MCF 10A (cell line): ENCODE data around the gene NR5A2. TPM values are rescaled to one million over a fixed set of nuclear protein-coding genes. Genes with fewer than 3 reads are reported as not detected.

Experiments used
- BruUV-seq: library from RNA; stranded (reverse); fragments of 400-500 nt; replicated peaks from 2 replicates; lab custom pipeline; 2021; lab: Mats Ljungman, UMichigan
- CTCF ChIA-PET: fragments of 300-600 bp; sonication (Branson Sonifier 250); formaldehyde crosslinking; extraction: SDS; loops from one replicate; lab custom pipeline; 2021; ENCODE audit warnings: antibody characterized with exemption, inconsistent platforms; lab: Yijun Ruan, JAX
- POLR2A ChIA-PET: fragments of 300-600, 350-650 bp; sonication (Branson Sonifier 250); formaldehyde crosslinking; extraction: SDS; loops from one replicate; lab custom pipeline; 2020; ENCODE audit warnings: antibody characterized with exemption, inconsistent platforms; lab: Yijun Ruan, JAX
- DNase-seq: peaks from one replicate; pipeline ENCODE4 v3.0.0-alpha.2; 2018; ENCODE audit not compliant: unreplicated experiment
- H3K27ac Mint-ChIP-seq: one replicate; pipeline ENCODE4 v1.8.0; 2022; ENCODE audit warnings: mild to moderate bottlenecking, low read depth, mixed read lengths; ENCODE audit not compliant: unreplicated experiment
- H3K27me3 Mint-ChIP-seq: one replicate; pipeline ENCODE4 v1.8.0; 2022; ENCODE audit warnings: mixed read lengths; ENCODE audit not compliant: insufficient read depth, unreplicated experiment
- H3K36me3 Mint-ChIP-seq: one replicate; pipeline ENCODE4 v1.8.0; 2022; ENCODE audit warnings: mild to moderate bottlenecking, moderate library complexity, mixed read lengths; ENCODE audit not compliant: insufficient read depth, unreplicated experiment
- H3K4me1 Mint-ChIP-seq: one replicate; pipeline ENCODE4 v1.8.0; 2022; ENCODE audit warnings: mixed read lengths; ENCODE audit not compliant: insufficient read depth, unreplicated experiment
- H3K4me3 Mint-ChIP-seq: one replicate; pipeline ENCODE4 v1.8.0; 2022; ENCODE audit warnings: mild to moderate bottlenecking, moderate library complexity, mixed read lengths; ENCODE audit not compliant: unreplicated experiment
- H3K9me3 Mint-ChIP-seq: one replicate; pipeline ENCODE4 v1.8.0; 2022; ENCODE audit warnings: mixed read lengths; ENCODE audit not compliant: unreplicated experiment
- CTCF ChIP-seq: fragments of 200-600 bp; IDR thresholded peaks from one replicate; pipeline ENCODE4 v1.8.0; 2022; ENCODE audit warnings: antibody characterized with exemption, mild to moderate bottlenecking; ENCODE audit not compliant: unreplicated experiment
- intact Hi-C: fragments of 100-400 bp; cut with micrococcal nuclease; formaldehyde crosslinking; loops from 2 replicates; pipeline ENCODE4 v1.14.1; 2022
- total RNA-seq: library from RNA; stranded (reverse); gene quantifications from 2 replicates; pipeline ENCODE4 v1.2.3, GENCODE V29; 2022

The NR5A2 gene
- total RNA-seq, 1 experiment from 2014 or later = 0.09 TPM

- CTCF ChIA-PET = interaction anchor here (0.6 to 2.3 kb wide), 3 partner anchors 39 to 494 kb away, joined by 3 to 6 read pairs (median 4); no protein-coding TSS in a partner anchor
- H3K27me3 Mint-ChIP-seq = no peaks in the 10 kb centered on the region
- intact Hi-C loops = no loop called here
These were observed 151.7 kb downstream of the NR5A2 start for GRCh38 chr1:200179126-200179780.

GRCh38 chr1:200179781-200180160 is 152.3 kb downstream of the NR5A2 start:
- no peaks in the 10 kb centered on the region for H3K9me3 Mint-ChIP-seq
- no peaks in the 10 kb centered on the region for H3K27me3 Mint-ChIP-seq
- CTCF ChIA-PET = interaction anchor here (0.6 to 2.3 kb wide), 2 partner anchors 40 to 495 kb away, joined by 4 to 6 read pairs; no protein-coding TSS in a partner anchor
- POLR2A ChIA-PET = no interaction called here
- no peaks in the 10 kb centered on the region for H3K36me3 Mint-ChIP-seq
- DNase-seq = no peak
- H3K4me3 Mint-ChIP-seq = no peak overlapping the region
- TF ChIP-seq CTCF = no peak
- intact Hi-C loops = loop anchor here (1.0 kb wide), 1 partner anchor 495 kb away; no protein-coding TSS in a partner anchor
- no peak overlapping the region for H3K27ac Mint-ChIP-seq
- no TSS peak for BruUV-seq
- H3K4me1 Mint-ChIP-seq = peaks cover 43% of the 10 kb centered on the region

More at GRCh38 chr1:200179126-200179780, 151.7 kb downstream of the NR5A2 start:
- POLR2A ChIA-PET = no interaction called here
- no peak for TF ChIP-seq CTCF
- peaks cover 38% of the 10 kb centered on the region for H3K4me1 Mint-ChIP-seq
- H3K36me3 Mint-ChIP-seq = no peaks in the 10 kb centered on the region
- H3K9me3 Mint-ChIP-seq = no peaks in the 10 kb centered on the region
- peak; percentile 19 for DNase-seq
- no TSS peak for BruUV-seq
- no peak overlapping the region for H3K4me3 Mint-ChIP-seq
- no peak overlapping the region for H3K27ac Mint-ChIP-seq

GRCh38 chr1:200180821-200181220 is 153.3 kb downstream of the NR5A2 start:
- TF ChIP-seq CTCF = peak; percentile 27
- Mint-ChIP-seq H3K27me3 (no peaks in the 10 kb centered on the region), H3K4me3 (no peak overlapping the region), H3K27ac (no peak overlapping the region), H3K9me3 (no peaks in the 10 kb centered on the region), H3K36me3 (no peaks in the 10 kb centered on the region), H3K4me1 (peaks cover 49% of the 10 kb centered on the region)
- intact Hi-C loops = loop anchor here (1.0 kb wide), 1 partner anchor 497 kb away; no protein-coding TSS in a partner anchor
- BruUV-seq = no TSS peak
- POLR2A ChIA-PET = no interaction called here
- CTCF ChIA-PET = interaction anchor here (0.7 to 1.7 kb wide), 8 partner anchors 14 to 1425 kb away, joined by 3 to 12 read pairs (median 5); no protein-coding TSS in a partner anchor
- peak; percentile 95 for DNase-seq

GRCh38 chr1:200181861-200182260 is 154.4 kb downstream of the NR5A2 start:
- BruUV-seq = no TSS peak
- H3K27ac Mint-ChIP-seq = no peak overlapping the region
- no peaks in the 10 kb centered on the region for H3K27me3 Mint-ChIP-seq
- TF ChIP-seq CTCF = no peak
- H3K9me3 Mint-ChIP-seq = no peaks in the 10 kb centered on the region
- H3K4me1 Mint-ChIP-seq = peaks cover 49% of the 10 kb centered on the region
- intact Hi-C loops = no loop called here
- ChIA-PET POLR2A (no interaction called here), CTCF (interaction anchor here (0.6 to 1.7 kb wide), 9 partner anchors 15 to 497 kb away, joined by 3 to 12 read pairs (median 3); no protein-coding TSS in a partner anchor)
- no peak overlapping the region for H3K4me3 Mint-ChIP-seq
- DNase-seq = no peak
- no peaks in the 10 kb centered on the region for H3K36me3 Mint-ChIP-seq
